IgD-negative memory B cell (primary cell): ENCODE measurements around the gene TOP2A. TPM values are rescaled to one million over a fixed set of nuclear protein-coding genes. Genes with fewer than 3 reads are reported as not detected.
A peak's percentile ranks its signal among the peaks of the same experiment; 100 is the strongest.

ENCODE experiments used
- H3K27ac Mint-ChIP-seq, 3 donors: one replicate each; pipeline ENCODE4 v1.8.0; 2020 to 2022; ENCODE audit warnings: mild to moderate bottlenecking in 3 of 3, mixed read lengths in 3 of 3, moderate library complexity in 1 of 3
- H3K27me3 Mint-ChIP-seq: one replicate; pipeline ENCODE4 v1.8.0; 2021; ENCODE audit warnings: mixed read lengths
- H3K36me3 Mint-ChIP-seq: one replicate; pipeline ENCODE4 v1.8.0; 2020; ENCODE audit warnings: mild to moderate bottlenecking, mixed read lengths
- H3K4me1 Mint-ChIP-seq, 3 donors: one replicate each; pipeline ENCODE4 v1.8.0; 2020 to 2022; ENCODE audit warnings: mixed read lengths in 3 of 3, mild to moderate bottlenecking in 1 of 3
- H3K4me3 Mint-ChIP-seq, 4 donors: one replicate each; pipeline ENCODE4 v1.8.0; 2020 to 2022; ENCODE audit warnings: mild to moderate bottlenecking in 4 of 4, mixed read lengths in 4 of 4, moderate library complexity in 3 of 4
- H3K9me3 Mint-ChIP-seq, 3 donors: one replicate each; pipeline ENCODE4 v1.8.0; 2020 to 2021; ENCODE audit warnings: mixed read lengths in 3 of 3, mild to moderate bottlenecking in 1 of 3
- polyA plus RNA-seq: library from polyadenylated mRNA; unstranded; fragments of 300-500 nt; fragmentation: Illumina TruSeq; gene quantifications from one replicate; pipeline ENCODE4 v1.2.3, GENCODE V29; 2021

TOP2A gene
- polyA plus RNA-seq: not detected

DNA sequence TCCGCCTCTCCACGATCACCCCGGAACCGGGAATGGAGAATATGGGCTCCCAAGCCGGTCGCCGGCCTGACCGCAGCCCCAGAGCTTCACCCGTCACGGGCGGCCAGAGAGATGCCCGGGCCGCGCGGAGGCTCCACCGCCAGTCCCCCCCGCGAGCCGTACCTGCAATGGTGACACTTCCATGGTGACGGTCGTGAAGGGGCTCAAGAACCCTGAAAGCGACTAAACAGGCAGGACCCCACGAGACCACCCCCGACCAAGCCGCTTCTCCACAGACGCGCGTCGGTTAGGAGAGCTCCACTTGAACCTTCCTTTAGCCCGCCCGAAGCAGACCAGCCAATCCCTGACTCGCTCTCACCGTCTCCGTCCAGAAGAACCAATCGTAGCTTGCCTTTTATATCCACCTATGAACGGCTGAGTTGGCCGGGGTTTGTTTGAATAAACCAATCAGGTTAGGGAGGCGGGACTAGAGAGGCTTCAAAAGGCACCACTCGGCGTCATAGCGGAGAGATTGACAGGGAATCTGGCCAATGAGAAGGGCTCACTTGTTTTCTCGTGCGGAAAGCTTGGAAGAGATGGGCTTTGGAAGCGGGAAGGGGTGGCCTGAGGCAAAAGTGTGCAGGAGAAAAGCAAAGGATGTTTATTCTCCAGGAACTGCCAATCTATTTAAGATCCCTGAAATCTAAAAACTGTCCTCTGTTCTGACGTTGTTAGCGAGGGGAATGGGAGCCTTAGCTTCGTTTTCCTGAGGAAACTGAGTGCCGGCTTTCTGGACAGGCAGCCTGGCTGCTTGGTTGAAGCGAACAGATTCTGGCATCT, at the start of gene TOP2A:
TSS of gene TOP2A (minus strand) at position 288 of the 819 bp plus-strand sequence. CDS start at position 183, 105 bp downstream.
- Mint-ChIP-seq H3K27ac (peak within 1 kb of the TSS; percentile 72 to 87 (median 78)), H3K4me1 (peaks cover 13 to 18% (median 15%) of the 10 kb centered on the region in 3 donors), H3K9me3 (no peaks in the 10 kb centered on the region), H3K36me3 (no peaks in the 10 kb centered on the region), H3K27me3 (peaks cover 2% of the 10 kb centered on the region), H3K4me3 (peak within 1 kb of the TSS; percentile 83 to 98 (median 94))

DNA sequence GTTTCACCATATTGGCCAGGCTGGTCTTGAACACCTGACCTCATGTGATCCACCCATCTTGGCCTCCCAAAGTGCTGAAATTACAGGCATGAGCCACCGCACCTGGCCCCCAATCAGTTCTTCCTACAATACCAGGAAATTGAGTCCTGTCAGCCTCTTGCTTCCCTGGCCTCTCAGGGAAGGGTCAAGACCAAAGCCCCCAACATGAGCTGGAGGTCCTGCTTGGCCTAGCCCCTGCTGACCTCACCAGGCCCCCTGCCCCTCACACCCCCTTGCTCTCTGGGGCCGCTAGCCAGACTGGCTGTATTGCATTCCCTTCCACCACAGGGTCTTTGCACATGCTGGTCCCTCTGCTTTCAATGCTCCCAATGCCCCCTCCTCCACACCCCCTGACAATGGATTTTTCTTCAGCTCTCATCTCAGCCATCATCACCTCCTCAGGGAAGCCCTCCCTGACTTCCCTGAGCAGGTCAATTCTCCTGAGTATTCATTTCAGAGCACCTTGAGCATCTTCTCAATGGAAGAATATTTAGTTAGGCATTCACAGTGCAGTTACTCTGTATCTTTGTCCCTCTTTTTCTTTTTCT, 49.7 kb upstream of the TOP2A start:
- Mint-ChIP-seq H3K9me3 (peaks cover 0 to 3% (median 0%) of the 10 kb centered on the region in 3 donors), H3K4me3 (no peak overlapping the region), H3K4me1 (no peaks in the 10 kb centered on the region), H3K27ac (no peak overlapping the region), H3K27me3 (peaks cover 5% of the 10 kb centered on the region), H3K36me3 (peaks cover 2% of the 10 kb centered on the region)

GRCh38 chr17:40466298-40466971, 48.7 kb upstream of the TOP2A start:
- Mint-ChIP-seq H3K27me3 (peaks cover 5% of the 10 kb centered on the region), H3K4me1 (no peaks in the 10 kb centered on the region), H3K9me3 (peaks cover 0 to 3% (median 0%) of the 10 kb centered on the region in 3 donors), H3K27ac (no peak overlapping the region), H3K4me3 (no peak overlapping the region), H3K36me3 (peaks cover 2% of the 10 kb centered on the region)

- Mint-ChIP-seq H3K36me3 (peaks cover 2% of the 10 kb centered on the region), H3K27ac (peak overlapping the region in 1 of 3 donors; percentile 47), H3K4me1 (no peaks in the 10 kb centered on the region), H3K27me3 (peaks cover 2% of the 10 kb centered on the region), H3K4me3 (no peak overlapping the region), H3K9me3 (peaks cover 0 to 3% (median 0%) of the 10 kb centered on the region in 3 donors)
Observed at GRCh38 chr17:40464392-40464855, 46.7 kb upstream of the TOP2A start.

DNA sequence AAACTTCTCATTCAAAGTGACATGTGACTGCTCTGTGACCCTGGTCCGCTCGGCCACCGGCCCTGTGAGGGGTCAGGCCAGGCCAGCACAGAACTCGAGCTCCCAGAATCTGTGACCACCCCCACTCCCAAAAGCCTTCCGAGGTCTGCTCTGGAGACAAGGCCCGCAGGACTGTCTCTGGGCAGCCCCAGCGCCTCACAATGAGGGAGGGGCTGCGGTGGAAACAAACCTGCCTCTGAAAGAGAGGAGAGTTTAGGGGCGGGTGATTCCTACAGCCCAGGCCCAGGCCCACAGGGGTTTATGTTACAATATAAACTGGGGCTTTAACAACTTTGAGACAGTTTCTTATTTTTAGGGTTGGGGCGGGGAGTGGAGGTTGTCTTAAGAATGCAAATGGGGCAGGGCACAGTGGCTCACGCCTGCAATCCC, 45.4 kb upstream of the TOP2A start:
- Mint-ChIP-seq H3K9me3 (peaks cover 0 to 3% (median 0%) of the 10 kb centered on the region in 3 donors), H3K4me3 (no peak overlapping the region), H3K36me3 (peaks cover 2% of the 10 kb centered on the region), H3K27ac (no peak overlapping the region), H3K4me1 (no peaks in the 10 kb centered on the region), H3K27me3 (peaks cover 2% of the 10 kb centered on the region)

DNA sequence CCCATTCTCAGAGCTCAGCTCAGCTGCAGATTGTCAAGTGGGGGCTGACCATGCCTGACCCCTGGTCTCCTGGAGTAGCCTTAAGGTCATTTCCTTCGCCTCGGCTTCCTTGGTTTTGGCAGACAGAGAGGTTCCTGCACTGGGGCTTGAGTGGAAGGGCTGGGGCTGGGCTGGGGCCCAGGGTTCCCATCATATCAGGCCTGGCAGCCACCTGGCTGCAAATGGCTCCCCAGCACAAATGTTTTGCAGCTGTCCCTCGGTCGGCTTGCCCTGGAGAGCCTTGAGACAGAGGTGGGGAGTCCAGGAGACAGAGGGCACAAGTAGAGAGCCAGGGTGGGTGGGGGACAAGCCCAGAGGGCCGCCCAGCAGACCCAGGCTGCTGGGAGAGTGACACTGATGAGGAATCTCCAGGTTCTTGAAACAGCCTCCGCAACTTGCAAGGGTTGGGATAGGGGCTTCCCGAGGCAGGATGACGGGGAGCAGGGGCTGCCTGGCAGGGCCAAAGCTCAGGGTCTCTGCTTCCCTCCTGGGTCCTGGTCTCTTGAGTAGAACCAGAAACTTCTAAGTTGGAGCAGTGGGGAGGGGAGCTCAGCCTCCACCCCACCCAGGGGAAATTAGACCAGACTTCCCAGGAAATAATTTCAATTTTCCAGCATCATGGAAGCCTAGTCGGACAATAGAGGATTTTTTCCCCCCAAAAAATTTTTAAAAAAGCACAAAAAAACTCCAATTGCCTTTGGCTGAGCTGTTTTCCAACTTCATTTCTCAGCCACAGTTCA, 44.8 kb upstream of the TOP2A start:
- Mint-ChIP-seq H3K27ac (no peak overlapping the region), H3K4me1 (no peaks in the 10 kb centered on the region), H3K4me3 (no peak overlapping the region), H3K36me3 (peaks cover 2% of the 10 kb centered on the region), H3K27me3 (peaks cover 2% of the 10 kb centered on the region), H3K9me3 (peaks cover 0 to 3% (median 0%) of the 10 kb centered on the region in 3 donors)

DNA sequence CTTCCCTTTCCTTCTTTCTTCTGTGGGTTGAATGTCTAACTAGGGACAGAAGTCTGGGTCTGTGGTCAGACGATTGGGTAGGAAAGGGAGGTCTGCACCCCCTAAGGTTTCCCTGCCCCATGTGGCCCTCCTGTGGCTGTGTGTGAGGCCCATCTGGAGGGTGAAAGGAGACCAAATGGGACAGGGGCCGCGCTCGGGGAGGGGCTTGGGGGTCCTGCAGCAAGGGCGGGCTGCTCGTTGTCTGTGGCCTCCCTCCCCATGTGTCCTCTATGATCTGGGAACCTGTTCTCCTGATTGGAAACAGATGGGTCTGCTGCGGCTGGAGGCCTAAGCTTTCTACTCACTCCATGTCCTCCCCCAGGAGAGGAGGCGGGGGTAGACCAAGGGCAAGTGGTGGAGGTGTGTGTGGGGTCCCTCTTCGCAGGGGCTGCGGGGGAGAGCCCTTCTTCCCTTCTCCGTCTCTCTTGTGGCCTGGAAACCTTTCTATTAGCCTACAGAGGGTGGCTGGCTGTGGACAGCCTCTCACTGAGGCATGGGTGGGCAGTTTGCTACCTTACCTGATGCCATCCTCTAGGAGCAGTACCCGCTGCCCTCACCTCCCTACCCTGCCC, 44.1 kb upstream of the TOP2A start:
- peaks cover 2% of the 10 kb centered on the region for H3K36me3 Mint-ChIP-seq
- H3K27ac Mint-ChIP-seq: peak overlapping the region in 1 of 3 donors; percentile 43
- H3K4me3 Mint-ChIP-seq: no peak overlapping the region
- H3K27me3 Mint-ChIP-seq: peaks cover 2% of the 10 kb centered on the region
- H3K9me3 Mint-ChIP-seq: peaks cover 0 to 3% (median 0%) of the 10 kb centered on the region in 3 donors
- H3K4me1 Mint-ChIP-seq: no peaks in the 10 kb centered on the region

DNA sequence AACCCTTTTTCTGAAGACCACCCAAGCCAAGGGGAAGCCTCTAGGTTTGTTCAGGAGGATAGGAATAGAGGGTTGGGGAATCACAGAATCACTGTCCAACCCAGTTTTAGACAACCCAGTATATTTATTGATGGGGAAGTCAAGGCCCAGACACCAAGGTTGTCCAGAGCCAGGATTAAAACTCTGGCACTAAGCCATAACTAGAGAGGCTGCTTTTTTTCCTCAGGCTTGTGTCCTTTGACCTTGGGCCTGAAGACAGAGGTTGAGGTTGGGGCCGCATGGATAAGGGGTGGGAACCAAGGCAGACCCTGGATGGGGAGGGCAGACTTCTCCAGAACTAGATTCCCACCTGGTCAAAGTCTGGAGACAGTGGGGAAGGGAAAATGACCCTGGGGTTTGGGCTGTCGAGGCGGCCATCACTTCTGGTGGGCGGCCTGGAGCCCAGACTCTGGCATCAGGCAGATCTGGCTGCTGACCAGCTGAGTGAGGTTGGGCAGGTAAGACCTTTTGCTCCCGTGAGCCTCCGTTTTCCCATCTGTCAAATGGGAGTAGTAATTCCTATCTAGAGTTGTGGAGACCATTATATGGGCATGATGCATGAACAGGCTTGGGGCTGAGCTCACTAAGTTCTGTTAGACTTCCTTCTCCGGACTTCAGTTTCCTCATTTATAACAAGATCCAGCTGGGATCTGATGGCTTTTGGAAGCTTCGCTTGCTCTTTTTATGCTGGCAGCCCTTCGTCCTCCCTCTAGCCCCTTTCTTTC, 43.5 kb upstream of the TOP2A start:
- Mint-ChIP-seq H3K36me3 (peaks cover 2% of the 10 kb centered on the region), H3K4me1 (no peaks in the 10 kb centered on the region), H3K4me3 (no peak overlapping the region), H3K9me3 (peaks cover 0 to 3% (median 0%) of the 10 kb centered on the region in 3 donors), H3K27ac (peak overlapping the region in 1 of 3 donors; percentile 43), H3K27me3 (no peaks in the 10 kb centered on the region)

GRCh38 chr17:40460604-40460967, 42.9 kb upstream of the TOP2A start:
- Mint-ChIP-seq H3K36me3 (peaks cover 2% of the 10 kb centered on the region), H3K4me1 (no peaks in the 10 kb centered on the region), H3K27me3 (no peaks in the 10 kb centered on the region), H3K9me3 (peaks cover 0 to 3% (median 0%) of the 10 kb centered on the region in 3 donors), H3K4me3 (no peak overlapping the region), H3K27ac (no peak overlapping the region)

- no peaks in the 10 kb centered on the region for H3K4me1 Mint-ChIP-seq
- H3K36me3 Mint-ChIP-seq: peaks cover 2% of the 10 kb centered on the region
- H3K27ac Mint-ChIP-seq: no peak overlapping the region
- peaks cover 0 to 3% (median 0%) of the 10 kb centered on the region in 3 donors for H3K9me3 Mint-ChIP-seq
- no peak overlapping the region for H3K4me3 Mint-ChIP-seq
- no peaks in the 10 kb centered on the region for H3K27me3 Mint-ChIP-seq
Observed at GRCh38 chr17:40459636-40460603, 42.2 kb upstream of the TOP2A start.

GRCh38 chr17:40458851-40459482, 41.3 kb upstream of the TOP2A start:
- no peaks in the 10 kb centered on the region for H3K9me3 Mint-ChIP-seq
- no peaks in the 10 kb centered on the region for H3K4me1 Mint-ChIP-seq
- H3K27me3 Mint-ChIP-seq: no peaks in the 10 kb centered on the region
- H3K36me3 Mint-ChIP-seq: peaks cover 4% of the 10 kb centered on the region
- no peak overlapping the region for H3K27ac Mint-ChIP-seq
- no peak overlapping the region for H3K4me3 Mint-ChIP-seq

GRCh38 chr17:40457964-40458791, 40.5 kb upstream of the TOP2A start:
- Mint-ChIP-seq H3K27ac (no peak overlapping the region), H3K4me1 (no peaks in the 10 kb centered on the region), H3K9me3 (no peaks in the 10 kb centered on the region), H3K27me3 (no peaks in the 10 kb centered on the region), H3K4me3 (no peak overlapping the region), H3K36me3 (peaks cover 4% of the 10 kb centered on the region)
